PC-9 (cell line): Measurements from ENCODE around the gene FZD8. TPM values are rescaled to one million over a fixed set of nuclear protein-coding genes. Genes with fewer than 3 reads are reported as not detected.

Experiments
- BruUV-seq: library from RNA; stranded (reverse); fragments of 400-500 nt; replicated peaks from 2 replicates; lab custom pipeline; 2021; lab: Mats Ljungman, UMichigan
- CTCF ChIA-PET: fragments of 300-600 bp; sonication (Branson Sonifier 250); formaldehyde crosslinking; loops from one replicate; lab custom pipeline; 2022; ENCODE audit warnings: antibody characterized with exemption; lab: Charles Lee
- POLR2A ChIA-PET: fragments of 300-600 bp; sonication (Branson Sonifier 250); formaldehyde crosslinking; loops from one replicate; lab custom pipeline; 2022; ENCODE audit warnings: antibody characterized with exemption; ENCODE audit not compliant: unreplicated experiment; lab: Charles Lee
- DNase-seq, 2 experiments: peaks; one replicate each; pipeline versions ENCODE4 v3.0.0 to v3.0.0-alpha.2; 2015 to 2022; ENCODE audit warnings: mixed read lengths in 1 of 2
- H2AFZ ChIP-seq: fragments of 200-600 bp; sonication (generic); 2 replicates; pipeline ENCODE4 v1.8.1; 2017; ENCODE audit warnings: antibody characterized with exemption
- H3F3A ChIP-seq: fragments of 200-600 bp; sonication (generic); 2 replicates; pipeline ENCODE4 v1.8.1; 2017; ENCODE audit warnings: antibody characterized with exemption, mild to moderate bottlenecking, low read depth; ENCODE audit not compliant: insufficient read depth
- H3K27ac ChIP-seq: fragments of 200-600 bp; sonication (generic); 2 replicates; pipeline ENCODE4 v1.6.1; 2016; ENCODE audit warnings: mixed run types
- H3K27me3 ChIP-seq: fragments of 200-600 bp; sonication (generic); 2 replicates; pipeline ENCODE4 v1.6.1; 2016; ENCODE audit warnings: low read depth, mixed run types; ENCODE audit not compliant: insufficient read depth
- H3K36me3 ChIP-seq: fragments of 200-600 bp; sonication (generic); 2 replicates; pipeline ENCODE4 v1.6.1; 2016; ENCODE audit warnings: low read depth, mixed run types
- H3K4me1 ChIP-seq: fragments of 200-600 bp; sonication (generic); replicated peaks from 2 replicates; pipeline ENCODE4 v1.6.1; 2016; ENCODE audit warnings: mixed run types; ENCODE audit not compliant: insufficient read depth
- H3K4me2 ChIP-seq: fragments of 200-600 bp; sonication (generic); 2 replicates; pipeline ENCODE4 v1.6.1; 2017; ENCODE audit warnings: mixed run types
- H3K4me3 ChIP-seq: fragments of 200-600 bp; sonication (generic); 2 replicates; pipeline ENCODE4 v1.6.1; 2016; ENCODE audit warnings: mixed run types
- H3K79me2 ChIP-seq: fragments of 200-600 bp; sonication (generic); 2 replicates; pipeline ENCODE4 v1.6.1; 2017; ENCODE audit warnings: low read depth, mixed run types
- H3K9me2 ChIP-seq: fragments of 200-600 bp; sonication (generic); 2 replicates; pipeline ENCODE4 v1.8.1; 2017; ENCODE audit warnings: mild to moderate bottlenecking; ENCODE audit not compliant: insufficient read depth
- H3K9me3 ChIP-seq: fragments of 200-600 bp; sonication (generic); 2 replicates; pipeline ENCODE4 v1.8.1; 2016; ENCODE audit warnings: low read depth; ENCODE audit not compliant: insufficient read depth
- H4K20me1 ChIP-seq: fragments of 200-600 bp; sonication (generic); 2 replicates; pipeline ENCODE4 v1.8.1; 2017; ENCODE audit not compliant: insufficient read depth
- EZH2 ChIP-seq: fragments of 200-600 bp; sonication (generic); IDR thresholded peaks from 2 replicates; pipeline ENCODE4 v1.8.0; 2017; ENCODE audit warnings: antibody characterized with exemption, low read depth
- intact Hi-C: fragments of 100-400 bp; cut with micrococcal nuclease; formaldehyde crosslinking; loops from one replicate; pipeline ENCODE4 v1.10.0; 2022; ENCODE audit not compliant: unreplicated experiment
- total RNA-seq: library from RNA; stranded (reverse); gene quantifications from 2 replicates; pipeline ENCODE4 v1.2.3, GENCODE V29; 2021
- TF ChIP-seq, protein P1 (sequence below): fragments of 200-600 bp; sonication (generic); conservative IDR thresholded peaks from 2 replicates; pipeline ENCODE4 v1.6.1; 2017; ENCODE audit warnings: mixed run types, antibody characterized with exemption, mild to moderate bottlenecking, moderate library complexity

The FZD8 gene
- total RNA-seq, 1 experiment from 2014 or later = not detected

GRCh38 chr10:35657621-35658020 is 15.5 kb upstream of the FZD8 start:
- Histone ChIP-seq H3K36me3 (no peaks in the 10 kb centered on the region), H3K9me3 (no peaks in the 10 kb centered on the region), H3K27ac (no peak overlapping the region), H3F3A (no peaks in the 10 kb centered on the region), H3K27me3 (no peaks in the 10 kb centered on the region), H3K79me2 (no peaks in the 10 kb centered on the region), H3K9me2 (no peaks in the 10 kb centered on the region), H3K4me1 (no peaks in the 10 kb centered on the region), H3K4me3 (no peak overlapping the region), H3K4me2 (no peak overlapping the region), H4K20me1 (no peaks in the 10 kb centered on the region), H2AFZ (no peak overlapping the region)
- CTCF ChIA-PET = no interaction called here
- TF ChIP-seq EZH2 = no peak
- TF ChIP-seq, protein P1, sequence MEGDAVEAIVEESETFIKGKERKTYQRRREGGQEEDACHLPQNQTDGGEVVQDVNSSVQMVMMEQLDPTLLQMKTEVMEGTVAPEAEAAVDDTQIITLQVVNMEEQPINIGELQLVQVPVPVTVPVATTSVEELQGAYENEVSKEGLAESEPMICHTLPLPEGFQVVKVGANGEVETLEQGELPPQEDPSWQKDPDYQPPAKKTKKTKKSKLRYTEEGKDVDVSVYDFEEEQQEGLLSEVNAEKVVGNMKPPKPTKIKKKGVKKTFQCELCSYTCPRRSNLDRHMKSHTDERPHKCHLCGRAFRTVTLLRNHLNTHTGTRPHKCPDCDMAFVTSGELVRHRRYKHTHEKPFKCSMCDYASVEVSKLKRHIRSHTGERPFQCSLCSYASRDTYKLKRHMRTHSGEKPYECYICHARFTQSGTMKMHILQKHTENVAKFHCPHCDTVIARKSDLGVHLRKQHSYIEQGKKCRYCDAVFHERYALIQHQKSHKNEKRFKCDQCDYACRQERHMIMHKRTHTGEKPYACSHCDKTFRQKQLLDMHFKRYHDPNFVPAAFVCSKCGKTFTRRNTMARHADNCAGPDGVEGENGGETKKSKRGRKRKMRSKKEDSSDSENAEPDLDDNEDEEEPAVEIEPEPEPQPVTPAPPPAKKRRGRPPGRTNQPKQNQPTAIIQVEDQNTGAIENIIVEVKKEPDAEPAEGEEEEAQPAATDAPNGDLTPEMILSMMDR = no peak
- POLR2A ChIA-PET = no interaction called here
- intact Hi-C loops = no loop called here
- no TSS peak for BruUV-seq
- no peak for DNase-seq

- H3K27me3 ChIP-seq = peaks cover 4% of the 10 kb centered on the region; the same call in 1 of the 2 replicates
- no peak overlapping the region for H2AFZ ChIP-seq
- H3K36me3 ChIP-seq = no peaks in the 10 kb centered on the region
- POLR2A ChIA-PET = no interaction called here
- H3K79me2 ChIP-seq = no peaks in the 10 kb centered on the region
- no peak overlapping the region for H3K4me3 ChIP-seq
- TF ChIP-seq, protein P1 = no peak
- no peak for TF ChIP-seq EZH2
- H3F3A ChIP-seq = no peaks in the 10 kb centered on the region
- H4K20me1 ChIP-seq = no peaks in the 10 kb centered on the region
- no TSS peak for BruUV-seq
- no peak for DNase-seq
- H3K9me3 ChIP-seq = no peaks in the 10 kb centered on the region
- intact Hi-C loops = no loop called here
- H3K9me2 ChIP-seq = no peaks in the 10 kb centered on the region
- no peaks in the 10 kb centered on the region for H3K4me1 ChIP-seq
- CTCF ChIA-PET = no interaction called here
- no peak overlapping the region for H3K4me2 ChIP-seq
- H3K27ac ChIP-seq = no peak overlapping the region
These were observed 10.7 kb upstream of the FZD8 start for GRCh38 chr10:35652824-35653223.

- no peak overlapping the region for H2AFZ ChIP-seq
- no peak for TF ChIP-seq EZH2
- TF ChIP-seq, protein P1 = no peak
- H4K20me1 ChIP-seq = no peaks in the 10 kb centered on the region
- no peaks in the 10 kb centered on the region for H3K79me2 ChIP-seq
- ChIA-PET CTCF (no interaction called here), POLR2A (no interaction called here)
- H3K4me1 ChIP-seq = no peaks in the 10 kb centered on the region
- H3K27me3 ChIP-seq = peaks cover 4% of the 10 kb centered on the region; the same call in 1 of the 2 replicates
- no peaks in the 10 kb centered on the region for H3F3A ChIP-seq
- intact Hi-C loops = no loop called here
- H3K9me2 ChIP-seq = no peaks in the 10 kb centered on the region
- no peak for DNase-seq
- H3K27ac ChIP-seq = no peak overlapping the region
- no peaks in the 10 kb centered on the region for H3K9me3 ChIP-seq
- H3K4me3 ChIP-seq = no peak overlapping the region
- no peak overlapping the region for H3K4me2 ChIP-seq
- H3K36me3 ChIP-seq = no peaks in the 10 kb centered on the region
- BruUV-seq = no TSS peak
These were observed 8.8 kb upstream of the FZD8 start for GRCh38 chr10:35650894-35651293.
